SJSA1 (cell line): ENCODE results near the gene DENND4A. TPM values are rescaled to one million over a fixed set of nuclear protein-coding genes. Genes with fewer than 3 reads are reported as not detected.

Experiments
- DNase-seq, 2 experiments: peaks; one replicate each; pipeline ENCODE4 v3.0.0-alpha.2; 2015 to 2020; ENCODE audit warnings: low spot score in 2 of 2, low read depth in 1 of 2
- H3K27ac ChIP-seq: fragments of 250-450 bp; sonication (Bioruptor Pico); 2 replicates; pipeline ENCODE4 v1.5.1; 2020; ENCODE audit warnings: mild to moderate bottlenecking, moderate library complexity
- H3K27me3 ChIP-seq: fragments of 250-450 bp; sonication (Bioruptor Pico); replicated peaks from 2 replicates; pipeline ENCODE4 v1.5.1; 2020; ENCODE audit warnings: mild to moderate bottlenecking, moderate library complexity
- H3K36me3 ChIP-seq: fragments of 250-450 bp; sonication (Bioruptor Pico); 2 replicates; pipeline ENCODE4 v1.5.1; 2020; ENCODE audit warnings: mild to moderate bottlenecking
- H3K4me1 ChIP-seq: fragments of 250-450 bp; sonication (Bioruptor Pico); replicated peaks from 2 replicates; pipeline ENCODE4 v1.6.1; 2021; ENCODE audit warnings: mild to moderate bottlenecking
- H3K4me3 ChIP-seq: fragments of 250-450 bp; sonication (Bioruptor Pico); 2 replicates; pipeline ENCODE4 v1.5.1; 2020; ENCODE audit warnings: mild to moderate bottlenecking
- H3K9me3 ChIP-seq: fragments of 250-450 bp; sonication (Bioruptor Pico); replicated peaks from 2 replicates; pipeline ENCODE4 v1.5.1; 2020; ENCODE audit warnings: mild to moderate bottlenecking
- total RNA-seq: library from RNA; depleted of rRNA; stranded (reverse); fragments of >200 nt; shearing (Covaris generic); gene quantifications from 2 replicates; pipeline ENCODE4 v1.2.3, GENCODE V29; 2014

DENND4A gene
- total RNA-seq, 1 experiment from 2014 or later = 8.9 TPM

DNA sequence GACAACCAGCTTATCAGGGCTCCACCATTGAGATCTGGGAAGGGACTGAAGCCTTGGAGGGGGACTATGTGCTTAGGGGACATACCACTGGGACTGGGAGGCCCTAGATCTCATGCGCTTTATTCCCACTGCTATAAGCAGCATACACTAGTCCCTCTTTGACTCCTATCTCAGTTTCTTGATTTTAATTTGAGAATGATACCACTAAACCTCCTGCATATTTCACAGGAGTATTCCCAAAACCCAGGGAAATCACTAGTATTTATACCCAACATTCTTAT is 141.1 kb downstream of the DENND4A start:
- no peaks in the 10 kb centered on the region for H3K36me3 ChIP-seq
- no peak overlapping the region for H3K27ac ChIP-seq
- no peaks in the 10 kb centered on the region for H3K9me3 ChIP-seq
- DNase-seq = no peak
- H3K4me3 ChIP-seq = no peak overlapping the region
- no peaks in the 10 kb centered on the region for H3K27me3 ChIP-seq
- H3K4me1 ChIP-seq = peaks cover 32% of the 10 kb centered on the region

DNA sequence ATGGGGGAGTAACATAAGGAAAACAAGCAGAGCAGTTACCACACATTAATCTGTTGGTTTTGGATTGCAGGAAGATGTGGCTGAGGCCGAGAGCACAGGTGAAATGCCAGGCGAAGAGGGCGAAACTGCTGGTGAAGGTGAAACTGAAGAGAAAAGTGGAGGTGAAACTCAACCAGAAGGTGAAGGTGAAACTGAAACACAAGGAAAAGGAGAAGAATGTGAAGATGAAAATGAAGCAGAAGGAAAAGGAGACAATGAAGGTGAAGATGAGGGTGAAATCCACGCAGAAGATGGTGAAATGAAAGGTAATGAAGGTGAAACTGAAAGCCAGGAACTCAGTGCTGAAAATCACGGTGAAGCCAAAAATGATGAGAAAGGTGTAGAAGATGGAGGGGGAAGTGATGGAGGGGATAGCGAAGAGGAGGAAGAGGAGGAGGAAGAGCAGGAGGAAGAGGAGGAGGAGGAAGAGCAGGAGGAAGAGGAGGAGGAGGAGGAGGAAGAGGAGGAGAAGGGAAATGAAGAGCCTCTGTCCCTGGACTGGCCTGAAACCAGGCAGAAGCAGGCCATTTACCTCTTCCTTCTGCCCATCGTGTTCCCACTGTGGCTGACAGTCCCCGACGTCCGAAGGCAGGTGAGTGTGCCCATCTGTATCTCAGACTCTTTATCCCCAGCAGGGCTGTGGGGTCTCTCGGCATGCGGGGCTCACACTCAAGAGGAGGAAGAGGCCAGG is 141.6 kb downstream of the DENND4A start:
- Histone ChIP-seq H3K27me3 (no peaks in the 10 kb centered on the region), H3K9me3 (no peaks in the 10 kb centered on the region), H3K36me3 (no peaks in the 10 kb centered on the region), H3K27ac (no peak overlapping the region), H3K4me1 (peaks cover 28% of the 10 kb centered on the region), H3K4me3 (no peak overlapping the region)
- no peak for DNase-seq

DNA sequence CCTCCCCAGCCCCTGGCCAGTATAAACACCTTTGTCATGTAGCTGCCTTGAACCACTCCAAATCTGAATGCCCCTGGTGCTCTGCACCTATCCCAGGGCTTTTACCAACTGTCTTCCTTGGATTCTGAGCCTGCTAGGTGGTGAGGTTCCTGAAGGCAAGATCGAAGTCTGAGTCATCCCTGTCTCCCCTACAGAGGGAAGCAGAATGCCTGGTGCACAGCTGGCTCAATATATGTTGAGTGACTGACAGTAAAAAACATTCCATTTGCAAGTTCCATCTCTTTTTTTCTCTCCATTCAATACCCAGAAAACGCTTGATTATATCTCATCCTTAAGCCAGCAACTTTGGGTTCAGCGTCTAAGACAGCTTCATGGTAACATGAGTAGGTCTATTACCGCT is 145.6 kb downstream of the DENND4A start:
- H3K4me3 ChIP-seq = no peak overlapping the region
- no peak overlapping the region for H3K27ac ChIP-seq
- DNase-seq = no peak
- no peaks in the 10 kb centered on the region for H3K9me3 ChIP-seq
- no peaks in the 10 kb centered on the region for H3K4me1 ChIP-seq
- no peaks in the 10 kb centered on the region for H3K36me3 ChIP-seq
- no peaks in the 10 kb centered on the region for H3K27me3 ChIP-seq

DNA sequence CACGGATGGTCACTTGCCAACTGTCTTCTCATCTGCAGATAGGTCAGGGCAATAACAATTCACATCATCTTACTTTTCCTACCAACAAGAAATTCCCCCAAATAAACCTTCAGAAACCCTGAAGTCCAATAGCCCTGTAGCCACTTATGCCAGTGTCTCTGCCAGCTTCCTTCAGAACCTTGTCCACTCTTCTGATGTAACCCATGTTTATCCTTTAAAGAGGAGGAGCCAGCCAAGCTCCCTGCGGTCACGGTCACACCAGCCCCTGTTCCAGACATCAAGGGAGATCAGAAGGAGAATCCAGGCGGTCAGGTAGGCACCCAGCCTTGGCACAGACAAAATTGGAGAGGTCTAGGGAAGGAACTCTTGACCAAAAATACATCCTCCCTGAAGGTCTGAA is 146.7 kb downstream of the DENND4A start:
- Histone ChIP-seq H3K4me1 (no peaks in the 10 kb centered on the region), H3K4me3 (no peak overlapping the region), H3K36me3 (no peaks in the 10 kb centered on the region), H3K9me3 (no peaks in the 10 kb centered on the region), H3K27ac (no peak overlapping the region), H3K27me3 (no peaks in the 10 kb centered on the region)
- DNase-seq = no peak

DNA sequence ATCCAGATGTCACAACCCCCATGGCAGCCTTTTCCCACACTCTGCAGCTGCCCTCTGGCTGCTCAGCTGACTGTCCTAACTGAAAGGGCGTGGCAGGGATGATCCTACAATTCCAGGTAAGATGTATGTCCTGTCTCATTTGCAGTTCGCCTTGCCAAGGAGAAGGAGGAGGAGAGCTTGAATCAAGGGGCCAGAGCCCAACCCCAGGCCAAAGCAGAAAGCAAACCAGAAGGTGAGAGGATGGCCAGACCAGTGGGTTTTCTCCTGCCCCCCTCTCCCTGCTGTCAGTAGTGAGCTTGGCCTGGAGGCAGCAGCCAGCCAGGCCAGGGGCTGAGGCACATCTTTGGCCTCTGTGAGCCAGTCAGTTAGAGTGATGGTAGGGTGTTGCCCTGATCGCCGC is 147.8 kb downstream of the DENND4A start:
- no peak overlapping the region for H3K4me3 ChIP-seq
- H3K27me3 ChIP-seq = no peaks in the 10 kb centered on the region
- no peak overlapping the region for H3K27ac ChIP-seq
- H3K4me1 ChIP-seq = no peaks in the 10 kb centered on the region
- no peak for DNase-seq
- no peaks in the 10 kb centered on the region for H3K9me3 ChIP-seq
- no peaks in the 10 kb centered on the region for H3K36me3 ChIP-seq

DNA sequence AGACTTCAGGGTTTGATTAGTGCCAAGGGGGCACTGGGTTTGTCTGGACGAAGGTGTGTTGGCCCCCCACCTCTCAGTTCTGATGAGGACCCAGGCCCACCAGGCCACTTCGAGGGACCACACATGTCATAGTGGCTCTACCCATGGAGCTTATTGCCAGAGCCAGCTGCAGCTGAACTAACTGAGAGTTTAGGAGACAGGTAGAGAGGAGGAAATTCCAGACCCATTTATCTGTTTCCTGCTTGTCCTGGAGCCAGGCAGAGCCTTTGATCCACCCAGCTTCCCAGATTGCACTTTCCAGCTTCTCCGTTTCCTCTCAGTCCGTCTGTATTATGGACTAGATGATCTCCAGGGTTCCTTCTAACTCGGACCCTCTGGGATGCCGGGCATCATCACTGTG is 149.5 kb downstream of the DENND4A start:
- Histone ChIP-seq H3K9me3 (no peaks in the 10 kb centered on the region), H3K4me3 (no peak overlapping the region), H3K27ac (no peak overlapping the region), H3K4me1 (peaks cover 7% of the 10 kb centered on the region), H3K36me3 (no peaks in the 10 kb centered on the region), H3K27me3 (no peaks in the 10 kb centered on the region)
- no peak for DNase-seq

DNA sequence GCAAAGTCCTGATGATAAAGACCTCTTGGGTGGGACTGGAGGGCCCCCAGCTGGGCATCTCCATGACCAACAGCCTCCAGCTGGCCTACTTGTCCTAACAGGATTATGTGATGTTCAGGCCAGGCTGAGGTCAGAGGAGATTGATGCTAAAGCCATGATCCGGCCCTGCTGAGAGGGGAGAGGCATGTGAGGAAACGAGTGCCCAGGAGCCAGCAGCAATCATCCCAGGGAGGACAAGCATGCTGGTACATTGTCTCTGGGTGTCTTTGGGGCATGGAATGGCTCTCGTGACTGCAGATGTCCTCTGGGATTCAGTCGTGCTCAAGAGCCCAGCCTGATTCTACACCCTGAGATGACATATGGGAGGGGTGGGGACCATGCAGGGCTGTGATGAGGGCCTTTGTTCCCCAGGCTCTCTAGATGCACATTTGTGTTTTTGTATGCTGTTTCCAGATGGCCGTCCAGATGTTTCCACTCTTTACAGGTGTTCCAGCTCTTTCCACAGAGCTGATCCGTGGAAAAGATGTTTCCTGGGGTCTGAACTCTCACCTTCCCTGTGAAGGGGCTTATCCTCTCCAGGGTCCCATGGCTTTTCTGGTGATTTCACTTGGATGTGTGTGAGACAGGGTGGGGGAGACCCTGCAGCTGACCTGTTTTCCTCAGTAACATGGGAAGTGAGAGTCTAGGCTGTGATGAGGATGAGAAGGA is 150.2 kb downstream of the DENND4A start:
- peaks cover 7% of the 10 kb centered on the region for H3K4me1 ChIP-seq
- H3K27me3 ChIP-seq = no peaks in the 10 kb centered on the region
- H3K27ac ChIP-seq = no peak overlapping the region
- no peaks in the 10 kb centered on the region for H3K9me3 ChIP-seq
- no peak overlapping the region for H3K4me3 ChIP-seq
- DNase-seq = no peak
- no peaks in the 10 kb centered on the region for H3K36me3 ChIP-seq

DNA sequence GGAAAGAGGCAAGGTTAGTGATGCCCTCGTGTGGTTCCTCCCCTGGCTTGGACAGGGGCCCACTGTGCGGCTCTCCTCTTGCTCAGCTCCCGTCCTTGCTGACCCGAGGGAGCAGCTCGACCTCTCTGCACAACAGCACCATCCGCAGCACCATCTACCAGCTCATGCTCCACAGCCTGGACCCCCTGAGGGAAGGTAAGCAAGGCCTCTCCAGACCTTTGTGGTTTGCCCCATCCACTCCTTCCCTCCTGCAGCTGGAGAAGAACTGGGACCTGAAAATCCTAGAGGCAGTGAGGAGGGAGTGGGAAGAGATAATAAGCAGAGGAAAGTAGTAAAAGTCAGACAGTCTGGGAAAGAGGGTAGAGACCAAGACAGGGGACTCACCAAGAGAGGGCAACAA is 152.6 kb downstream of the DENND4A start:
- no peak for DNase-seq
- no peaks in the 10 kb centered on the region for H3K36me3 ChIP-seq
- no peak overlapping the region for H3K4me3 ChIP-seq
- no peaks in the 10 kb centered on the region for H3K9me3 ChIP-seq
- no peaks in the 10 kb centered on the region for H3K27me3 ChIP-seq
- peaks cover 7% of the 10 kb centered on the region for H3K4me1 ChIP-seq
- no peak overlapping the region for H3K27ac ChIP-seq

DNA sequence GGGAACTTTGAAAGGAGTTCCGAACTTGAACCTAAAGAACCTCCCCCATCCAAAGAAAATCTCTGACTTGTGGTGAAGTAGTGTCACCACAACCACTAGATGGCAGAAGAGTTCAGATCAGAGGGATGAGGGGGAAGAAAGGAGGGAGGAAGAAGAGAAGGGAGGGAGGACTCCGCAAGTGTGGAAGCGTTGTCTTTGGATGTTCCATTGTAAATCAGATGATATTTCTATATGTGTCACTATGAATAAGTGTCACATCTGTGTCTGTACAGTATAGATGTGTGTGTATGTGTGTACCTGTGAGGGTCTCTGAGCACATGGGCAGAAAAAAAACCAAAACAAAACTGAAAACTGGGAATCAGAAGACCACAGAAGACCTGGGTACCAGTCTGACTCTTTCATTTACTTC is 153.4 kb downstream of the DENND4A start:
- no peaks in the 10 kb centered on the region for H3K27me3 ChIP-seq
- H3K36me3 ChIP-seq = no peaks in the 10 kb centered on the region
- peaks cover 7% of the 10 kb centered on the region for H3K4me1 ChIP-seq
- H3K27ac ChIP-seq = no peak overlapping the region
- peak; percentile 56 to 60 for DNase-seq
- H3K4me3 ChIP-seq = no peak overlapping the region
- no peaks in the 10 kb centered on the region for H3K9me3 ChIP-seq

DNA sequence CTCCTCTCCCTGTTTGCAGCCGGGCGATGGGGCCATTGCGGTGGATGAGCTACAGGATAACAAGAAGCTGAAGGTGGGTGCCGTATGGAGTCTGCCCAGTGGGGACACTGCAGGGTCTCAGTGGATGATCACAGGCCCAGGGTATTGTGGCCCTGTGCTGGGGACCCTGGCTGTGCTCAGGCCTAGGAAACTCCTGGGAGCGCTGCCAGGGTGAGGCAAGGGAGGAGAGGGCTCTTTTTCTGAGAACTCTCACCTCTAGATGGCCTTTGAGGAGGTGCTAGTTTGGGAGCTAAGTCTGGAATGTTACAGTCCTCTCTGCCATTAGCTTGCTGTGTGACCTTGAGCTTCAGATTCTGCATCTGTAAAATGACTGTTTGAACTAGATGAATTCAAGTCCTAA is 154.0 kb downstream of the DENND4A start:
- no peak overlapping the region for H3K4me3 ChIP-seq

DNA sequence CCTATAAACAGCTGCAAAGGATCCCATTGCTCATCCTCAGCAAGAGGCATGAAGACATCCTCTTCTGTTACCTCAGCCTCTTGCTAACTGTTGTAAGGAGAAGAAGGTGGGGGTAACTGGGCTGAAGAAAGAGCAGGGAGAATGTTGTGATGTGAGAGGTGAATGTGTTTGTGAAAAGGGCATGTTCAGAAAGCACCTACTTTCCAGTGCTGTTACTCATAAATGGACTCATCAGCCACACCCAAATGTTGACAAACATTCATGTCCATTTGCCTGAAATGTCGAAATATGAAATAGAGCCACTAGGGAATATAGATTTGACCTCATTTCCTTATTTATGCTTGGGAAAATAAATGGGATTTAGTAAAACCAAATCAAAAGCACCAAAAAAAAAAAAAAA is 157.7 kb downstream of the DENND4A start:
- H3K27ac ChIP-seq = no peak overlapping the region
- H3K27me3 ChIP-seq = no peaks in the 10 kb centered on the region
- H3K36me3 ChIP-seq = no peaks in the 10 kb centered on the region
- H3K4me1 ChIP-seq = peaks cover 7% of the 10 kb centered on the region
- H3K9me3 ChIP-seq = no peaks in the 10 kb centered on the region
- DNase-seq = no peak
- H3K4me3 ChIP-seq = no peak overlapping the region

More for the DNA sequence above, 154.0 kb downstream of the DENND4A start:
- Histone ChIP-seq H3K36me3 (no peaks in the 10 kb centered on the region), H3K9me3 (no peaks in the 10 kb centered on the region), H3K27me3 (no peaks in the 10 kb centered on the region), H3K4me1 (peaks cover 7% of the 10 kb centered on the region), H3K27ac (no peak overlapping the region)
- no peak for DNase-seq

DNA sequence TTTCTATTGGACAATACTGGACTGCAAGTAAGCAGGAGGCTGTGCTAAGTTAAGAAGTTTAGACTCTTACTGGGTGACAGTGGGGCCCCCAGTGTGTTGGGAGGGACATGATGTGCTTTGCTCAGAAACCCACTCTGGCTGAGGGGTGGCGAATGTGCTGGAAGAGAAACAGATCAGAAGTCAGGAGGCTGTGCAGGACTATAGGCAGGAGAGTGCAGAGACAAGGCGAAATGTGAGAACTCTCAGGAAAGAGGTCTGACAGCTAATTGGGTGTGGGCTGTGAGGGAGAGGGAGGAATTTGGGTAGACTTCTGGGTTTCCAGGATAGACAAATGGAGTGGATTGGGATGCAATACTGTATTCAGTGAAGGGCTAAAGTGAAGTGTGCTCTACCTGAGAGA is 158.3 kb downstream of the DENND4A start:
- H3K4me1 ChIP-seq = peaks cover 5% of the 10 kb centered on the region
- H3K27ac ChIP-seq = no peak overlapping the region
- no peaks in the 10 kb centered on the region for H3K36me3 ChIP-seq
- no peak overlapping the region for H3K4me3 ChIP-seq
- H3K9me3 ChIP-seq = no peaks in the 10 kb centered on the region
- no peak for DNase-seq
- no peaks in the 10 kb centered on the region for H3K27me3 ChIP-seq

DNA sequence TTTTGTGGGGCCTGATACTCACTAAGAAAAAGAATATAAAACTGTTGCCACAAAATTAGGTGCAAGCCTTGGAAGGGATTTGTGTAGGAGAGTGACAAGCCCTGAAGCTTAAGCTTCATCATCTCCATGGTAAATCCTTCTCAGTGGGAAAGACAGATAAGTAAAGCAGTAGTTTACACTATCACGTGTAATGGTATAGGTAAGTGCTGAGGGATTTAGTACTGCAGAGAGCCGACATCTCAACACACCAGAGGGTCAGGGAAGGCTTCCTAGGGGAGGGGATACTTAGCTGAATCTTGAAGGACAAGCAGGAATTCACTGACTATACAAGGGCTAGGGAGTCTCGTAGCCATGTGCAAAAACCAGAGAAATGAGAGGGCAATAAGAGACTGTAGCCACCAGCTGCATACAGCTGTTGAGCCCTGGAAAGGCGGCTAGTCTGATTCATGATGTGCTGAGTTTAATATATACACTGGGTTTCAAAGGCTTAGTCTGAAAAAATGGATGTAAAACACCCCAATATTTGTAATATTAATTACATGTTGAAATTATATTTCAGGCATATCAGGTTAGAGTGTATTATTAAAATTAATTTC is 159.2 kb downstream of the DENND4A start:
- no peak for DNase-seq
- H3K9me3 ChIP-seq = no peaks in the 10 kb centered on the region
- H3K36me3 ChIP-seq = no peaks in the 10 kb centered on the region
- H3K27me3 ChIP-seq = no peaks in the 10 kb centered on the region
- no peaks in the 10 kb centered on the region for H3K4me1 ChIP-seq
- H3K27ac ChIP-seq = no peak overlapping the region
- no peak overlapping the region for H3K4me3 ChIP-seq

DNA sequence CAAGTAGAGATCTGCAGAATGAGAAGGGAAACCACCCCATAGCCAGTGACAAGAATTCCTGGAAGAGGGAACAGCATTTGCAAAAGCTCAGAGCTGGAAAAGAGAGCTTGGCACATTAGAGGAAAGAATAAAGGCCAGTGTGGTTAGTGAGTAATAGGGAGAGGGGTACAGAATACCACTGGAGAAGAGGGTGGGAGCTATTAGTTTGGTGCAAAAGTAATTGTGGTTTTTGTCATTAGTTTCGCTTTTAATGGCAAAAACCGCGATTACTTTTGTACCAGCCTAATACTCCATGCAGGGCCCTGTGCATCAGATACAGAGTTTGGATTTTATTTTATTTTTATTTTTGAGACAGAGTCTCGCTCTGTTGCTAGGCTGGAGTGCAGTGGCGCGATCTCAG is 160.6 kb downstream of the DENND4A start:
- no peaks in the 10 kb centered on the region for H3K36me3 ChIP-seq
- no peak overlapping the region for H3K4me3 ChIP-seq
- H3K4me1 ChIP-seq = no peaks in the 10 kb centered on the region
- no peak for DNase-seq
- no peak overlapping the region for H3K27ac ChIP-seq
- H3K9me3 ChIP-seq = no peaks in the 10 kb centered on the region
- H3K27me3 ChIP-seq = no peaks in the 10 kb centered on the region
